Mononuclear cell (primary cell): ENCODE measurements around the gene NSL1. TPM values are rescaled to one million over a fixed set of nuclear protein-coding genes. Genes with fewer than 3 reads are reported as not detected.
A peak's percentile ranks its signal among the peaks of the same experiment; 100 is the strongest.
"Not testable (repeated sequence)": the region's sequence is repeated elsewhere in the genome, so short reads cannot be mapped to it uniquely, and the experiment has no call there.

Experiments
- H3K27me3 ChIP-seq: 2 replicates; pipeline ENCODE4 v1.6.0; 2011; ENCODE audit warnings: low read length, control low read depth; ENCODE audit not compliant: insufficient read depth
- H3K4me1 ChIP-seq: 2 replicates; pipeline ENCODE4 v1.5.1; 2011; ENCODE audit warnings: mild to moderate bottlenecking, low read length, control low read depth; ENCODE audit not compliant: insufficient read depth
- H3K4me3 ChIP-seq: 2 replicates; pipeline ENCODE4 v1.5.1; 2011; ENCODE audit warnings: mild to moderate bottlenecking, low read length, moderate library complexity
- H3K9me3 ChIP-seq: 2 replicates; pipeline ENCODE4 v1.5.1; 2011; ENCODE audit warnings: low read depth, mild to moderate bottlenecking, control low read depth, low read length
- total RNA-seq: library from RNA; depleted of rRNA; stranded (reverse); fragments of >200 nt; gene quantifications from one replicate; pipeline ENCODE4 v1.2.3, GENCODE V29; 2012

Gene NSL1
- total RNA-seq, 1 donor, result 25.7 TPM

DNA sequence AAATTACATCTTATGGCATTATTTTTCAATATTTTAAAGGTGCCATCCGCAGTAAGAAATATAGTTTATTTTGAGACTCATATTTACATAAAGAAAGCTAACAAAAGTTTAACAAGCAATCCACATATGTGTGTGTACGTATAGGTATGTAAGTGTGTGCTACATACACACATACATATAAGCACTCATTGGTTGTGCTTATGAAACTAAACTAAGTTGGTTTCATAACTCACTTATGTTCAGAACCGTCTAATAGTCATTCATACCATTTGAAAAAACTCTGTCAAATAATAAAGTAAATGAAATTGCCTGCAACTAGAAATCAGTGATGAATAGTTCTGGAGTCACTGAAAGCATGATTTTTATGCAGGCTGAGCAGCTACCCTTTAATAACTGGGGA is 14.2 kb upstream of the NSL1 start:
- Histone ChIP-seq H3K4me1 (no peaks in the 10 kb centered on the region), H3K27me3 (no peaks in the 10 kb centered on the region), H3K4me3 (no peak overlapping the region), H3K9me3 (no peaks in the 10 kb centered on the region)

DNA sequence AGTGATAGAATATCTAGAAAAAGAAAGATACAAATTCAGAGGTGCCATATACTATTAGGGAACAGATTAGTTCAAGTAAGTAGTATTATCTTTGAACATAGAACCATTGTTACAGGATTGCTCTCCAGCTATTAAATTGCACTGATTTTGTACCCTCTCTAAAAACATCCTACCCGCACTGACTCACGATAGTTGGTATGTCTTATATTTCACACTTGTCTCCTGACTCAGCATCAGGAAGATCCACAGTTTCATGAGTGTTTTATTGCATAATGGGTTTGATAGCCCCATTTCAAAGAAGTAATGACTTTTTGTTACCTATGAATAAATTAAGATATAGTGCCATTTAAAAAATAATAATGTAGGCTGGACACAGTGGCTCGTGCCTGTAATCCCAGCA is 6.1 kb upstream of the NSL1 start:
- Histone ChIP-seq H3K9me3 (no peaks in the 10 kb centered on the region), H3K4me1 (peaks cover 39% of the 10 kb centered on the region), H3K4me3 (no peak overlapping the region), H3K27me3 (no peaks in the 10 kb centered on the region)

- H3K4me1 ChIP-seq, result peaks cover 57% of the 10 kb centered on the region
- no peak overlapping the region for H3K4me3 ChIP-seq
- no peaks in the 10 kb centered on the region for H3K27me3 ChIP-seq
- no peaks in the 10 kb centered on the region for H3K9me3 ChIP-seq
Measured at GRCh38 chr1:212794561-212795014, 3.0 kb upstream of the NSL1 start.

DNA sequence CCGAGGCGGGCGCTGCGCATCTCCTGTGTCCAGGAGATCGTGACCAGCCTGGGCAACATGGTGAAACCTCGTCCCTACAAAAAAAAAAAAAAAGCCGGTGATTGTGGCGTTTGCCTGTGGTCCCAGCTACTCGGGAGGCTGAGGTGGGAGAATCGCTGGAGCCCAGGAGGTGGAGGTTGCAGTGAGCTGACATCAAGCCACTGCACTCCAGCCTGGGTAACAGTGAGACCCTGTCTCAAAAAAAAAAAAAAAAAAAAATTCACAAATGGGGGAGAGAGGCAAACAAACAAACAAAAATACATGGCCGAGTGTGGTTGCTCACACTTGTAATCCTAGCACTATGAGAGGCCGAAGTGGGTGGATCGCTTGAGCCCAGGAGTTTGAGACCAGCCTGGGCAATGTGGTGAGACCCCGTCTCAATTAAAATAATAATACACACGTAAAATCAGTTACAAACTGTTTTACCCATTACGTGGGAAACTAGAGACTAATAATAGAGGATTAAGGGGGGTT is 875 bp upstream of the NSL1 start:
- Histone ChIP-seq H3K4me3 (peak overlapping the region; percentile 91), H3K27me3 (no peaks in the 10 kb centered on the region), H3K4me1 (peaks cover 52% of the 10 kb centered on the region), H3K9me3 (no peaks in the 10 kb centered on the region)

DNA sequence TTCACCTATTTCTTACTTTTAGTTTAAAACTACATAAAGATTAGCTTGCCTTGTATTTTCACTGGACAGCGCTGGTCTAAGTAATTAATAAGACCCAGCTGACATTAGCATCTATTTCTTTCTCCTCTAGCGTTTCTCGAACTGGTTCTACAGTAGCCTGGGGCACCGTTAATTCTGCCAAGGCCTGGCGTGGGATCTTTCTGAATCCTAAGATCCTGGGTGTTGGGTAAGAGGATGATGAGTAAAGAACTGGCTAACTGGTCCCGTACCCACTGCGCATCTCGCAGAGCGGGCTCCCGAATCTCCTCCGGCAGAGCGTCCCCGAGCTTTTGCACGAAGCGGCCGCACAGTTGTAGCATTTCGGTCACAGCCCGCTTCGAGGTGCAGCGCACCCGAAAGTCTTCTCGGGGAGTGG is 309 bp downstream of the NSL1 start:
- Histone ChIP-seq H3K27me3 (no peaks in the 10 kb centered on the region), H3K4me1 (peaks cover 47% of the 10 kb centered on the region), H3K9me3 (no peaks in the 10 kb centered on the region), H3K4me3 (peak overlapping the region; percentile 91)

GRCh38 chr1:212785871-212786270 is 5.7 kb downstream of the NSL1 start:
- Histone ChIP-seq H3K4me3 (no peak overlapping the region), H3K27me3 (no peaks in the 10 kb centered on the region), H3K4me1 (peaks cover 29% of the 10 kb centered on the region), H3K9me3 (no peaks in the 10 kb centered on the region)

DNA sequence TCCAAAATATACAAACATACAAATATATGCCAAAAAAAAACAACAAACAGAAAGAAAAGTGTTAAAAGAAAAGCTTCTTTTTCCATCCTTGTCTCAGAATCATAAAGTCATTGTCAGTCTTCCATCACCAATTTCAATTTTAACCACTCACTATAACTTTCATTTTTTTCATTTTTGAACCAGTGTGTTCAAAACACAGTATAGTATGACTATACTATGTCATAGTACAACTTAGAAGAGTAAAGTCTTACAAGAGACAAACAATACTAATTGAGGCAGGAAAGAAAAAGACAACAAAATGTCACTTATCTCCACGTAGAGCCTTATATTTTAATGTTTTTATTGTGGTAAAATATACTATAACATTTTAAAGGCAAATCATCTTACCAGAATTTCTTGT is 7.6 kb downstream of the NSL1 start:
- H3K4me3 ChIP-seq, result no peak overlapping the region
- peaks cover 13% of the 10 kb centered on the region for H3K4me1 ChIP-seq
- H3K27me3 ChIP-seq, result no peaks in the 10 kb centered on the region
- no peaks in the 10 kb centered on the region for H3K9me3 ChIP-seq

DNA sequence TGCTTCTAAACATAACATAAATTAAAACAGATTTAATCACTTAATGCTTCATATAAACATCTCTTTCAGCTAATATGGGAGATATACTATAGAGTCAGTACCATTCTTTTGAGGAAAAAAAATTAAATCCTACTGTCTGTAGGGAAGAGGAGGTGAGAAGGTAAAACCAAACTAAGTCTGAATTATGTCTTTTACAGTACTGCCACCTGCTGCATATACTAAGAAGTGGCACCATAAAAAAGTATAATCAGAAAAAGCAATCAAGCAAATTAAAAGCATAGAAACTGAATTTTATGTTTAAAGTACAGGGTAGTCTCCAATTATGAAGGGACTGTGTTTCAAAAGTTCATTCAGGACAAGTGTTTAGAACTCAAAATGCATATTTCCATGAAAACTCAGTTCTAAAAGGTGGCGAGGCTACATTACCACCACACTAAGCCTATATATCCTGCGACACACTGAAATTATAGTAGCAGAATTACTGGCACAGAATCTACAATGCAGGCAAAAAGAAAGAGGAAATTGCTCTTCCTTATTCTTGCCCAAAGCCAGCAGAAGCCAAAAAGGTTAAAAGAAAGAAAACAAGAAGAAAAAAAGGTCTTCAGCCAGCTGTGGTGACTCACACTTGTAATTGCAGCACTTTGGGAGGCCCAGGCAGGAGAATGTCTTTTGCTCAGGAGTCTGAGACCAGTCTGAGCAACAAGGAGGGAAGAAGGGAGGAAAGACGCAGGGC is 9.0 kb downstream of the NSL1 start:
- H3K27me3 ChIP-seq, result no peaks in the 10 kb centered on the region
- H3K4me3 ChIP-seq, result no peak overlapping the region
- H3K4me1 ChIP-seq, result peaks cover 10% of the 10 kb centered on the region
- no peaks in the 10 kb centered on the region for H3K9me3 ChIP-seq

DNA sequence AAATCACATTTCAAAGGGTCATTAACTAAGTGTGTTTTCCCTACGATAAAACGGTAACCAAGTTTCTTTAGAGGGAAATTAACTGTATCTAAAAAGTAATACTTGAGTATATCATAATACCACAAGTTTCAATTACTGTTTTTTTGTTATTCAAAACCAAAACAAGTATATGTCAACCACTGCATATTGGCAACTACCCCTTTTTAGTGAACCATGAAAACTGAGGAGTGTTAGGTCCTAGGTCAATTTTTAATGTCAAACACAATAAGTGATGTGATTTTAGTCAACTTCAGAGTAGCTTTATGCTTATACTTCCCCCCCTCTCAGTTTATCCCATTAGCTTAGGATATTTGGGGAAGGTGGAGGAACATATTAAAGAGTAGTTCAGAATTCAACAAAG is 10.4 kb downstream of the NSL1 start:
- Histone ChIP-seq H3K9me3 (no peaks in the 10 kb centered on the region), H3K4me1 (peaks cover 15% of the 10 kb centered on the region), H3K4me3 (no peak overlapping the region), H3K27me3 (no peaks in the 10 kb centered on the region)

GRCh38 chr1:212780759-212781158 is 10.8 kb downstream of the NSL1 start:
- Histone ChIP-seq H3K4me3 (no peak overlapping the region), H3K27me3 (no peaks in the 10 kb centered on the region), H3K4me1 (peaks cover 15% of the 10 kb centered on the region), H3K9me3 (no peaks in the 10 kb centered on the region)

DNA sequence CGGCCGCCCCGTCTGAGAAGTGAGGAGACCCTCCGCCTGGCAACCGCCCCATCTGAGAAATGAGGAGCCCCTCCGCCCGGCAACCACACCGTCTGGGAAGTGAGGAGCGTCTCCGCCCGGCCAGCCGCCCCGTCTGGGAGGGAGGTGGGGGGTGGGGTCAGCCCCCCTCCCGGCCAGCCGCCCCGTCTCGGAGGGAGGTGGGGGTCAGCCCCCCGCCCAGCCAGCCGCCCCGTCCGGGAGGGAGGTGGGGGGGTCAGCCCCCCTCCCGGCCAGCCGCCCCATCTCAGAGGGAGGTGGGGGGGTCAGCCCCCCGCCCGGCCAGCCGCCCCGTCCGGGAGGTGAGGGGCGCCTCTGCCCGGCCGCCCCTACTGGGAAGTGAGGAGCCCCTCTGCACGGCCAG is 12.5 kb downstream of the NSL1 start:
- not testable (repeated sequence) for H3K4me3 ChIP-seq, H3K9me3 ChIP-seq, H3K27me3 ChIP-seq
- H3K4me1 ChIP-seq, result peaks cover 18% of the 10 kb centered on the region

DNA sequence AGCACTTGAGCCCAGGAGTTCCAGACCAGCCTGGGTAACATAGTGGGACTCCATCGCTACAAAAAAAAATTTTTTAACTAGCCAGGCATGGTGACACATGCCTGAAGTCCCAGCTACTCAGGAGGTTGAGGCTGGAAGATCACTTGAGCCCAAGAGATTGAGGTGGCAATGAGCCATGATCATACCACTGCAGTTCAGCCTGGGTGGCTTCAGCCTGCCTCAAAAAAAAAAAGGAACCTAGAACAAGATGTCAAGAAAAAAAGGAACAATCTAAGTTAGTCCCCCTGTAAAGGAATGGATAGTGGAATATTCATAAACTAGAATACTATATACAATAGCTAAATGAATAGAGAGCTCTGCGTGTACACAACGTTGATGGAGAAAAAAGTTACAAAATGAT is 14.4 kb downstream of the NSL1 start:
- Histone ChIP-seq H3K9me3 (no peaks in the 10 kb centered on the region), H3K4me1 (peaks cover 16% of the 10 kb centered on the region), H3K27me3 (no peaks in the 10 kb centered on the region), H3K4me3 (no peak overlapping the region)

GRCh38 chr1:212775241-212775640 is 16.3 kb downstream of the NSL1 start:
- Histone ChIP-seq H3K9me3 (peaks cover 5% of the 10 kb centered on the region), H3K4me3 (no peak overlapping the region), H3K27me3 (no peaks in the 10 kb centered on the region), H3K4me1 (peaks cover 14% of the 10 kb centered on the region)

DNA sequence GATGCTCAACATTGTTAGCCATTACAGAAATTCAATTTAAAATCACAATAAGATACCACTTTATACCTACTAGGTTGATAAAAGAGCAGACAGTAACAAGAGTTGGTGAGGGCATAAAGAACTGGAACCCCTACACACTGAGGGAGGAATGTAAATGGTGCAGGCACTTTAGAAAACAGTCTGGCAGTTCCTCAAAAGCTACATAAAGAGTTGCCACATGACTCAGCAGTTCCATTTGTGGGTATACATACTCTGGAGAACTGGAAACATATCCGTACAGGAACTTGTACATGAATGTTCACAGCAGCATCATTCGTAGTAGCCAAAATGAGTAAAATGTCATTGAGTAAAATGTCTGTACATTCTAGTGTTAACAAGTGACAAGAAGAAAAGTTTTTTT is 17.0 kb downstream of the NSL1 start:
- peaks cover 14% of the 10 kb centered on the region for H3K4me1 ChIP-seq
- H3K27me3 ChIP-seq, result no peaks in the 10 kb centered on the region
- H3K4me3 ChIP-seq, result no peak overlapping the region
- H3K9me3 ChIP-seq, result peaks cover 12% of the 10 kb centered on the region

DNA sequence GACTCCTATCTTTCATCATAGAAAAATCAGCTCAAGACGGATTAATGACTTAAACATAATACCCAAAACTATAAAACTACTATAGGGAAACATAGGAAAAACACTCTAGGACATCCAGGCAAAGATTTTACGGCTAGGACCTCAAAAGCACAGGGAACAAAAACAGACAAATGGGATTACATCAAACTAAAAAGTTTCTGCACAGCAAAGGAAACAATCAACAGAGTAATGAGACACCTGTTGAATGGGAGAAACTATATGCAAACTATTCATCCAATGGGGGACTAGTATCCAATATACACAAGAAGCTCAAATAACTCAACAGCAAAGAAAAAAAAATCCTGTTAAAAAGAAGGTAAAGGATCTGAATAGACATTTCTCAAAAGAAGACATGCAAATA is 18.6 kb downstream of the NSL1 start:
- H3K4me3 ChIP-seq, result no peak overlapping the region
- peaks cover 14% of the 10 kb centered on the region for H3K4me1 ChIP-seq
- no peaks in the 10 kb centered on the region for H3K27me3 ChIP-seq
- peaks cover 25% of the 10 kb centered on the region for H3K9me3 ChIP-seq

GRCh38 chr1:212771341-212771740 is 20.2 kb downstream of the NSL1 start:
- Histone ChIP-seq H3K4me1 (peaks cover 10% of the 10 kb centered on the region), H3K9me3 (peaks cover 25% of the 10 kb centered on the region), H3K4me3 (no peak overlapping the region), H3K27me3 (no peaks in the 10 kb centered on the region)
